ENCODE measurements around the gene DNAJC7. TPM values are rescaled to one million over a fixed set of nuclear protein-coding genes. Genes with fewer than 3 reads are reported as not detected.

Gene DNAJC7
- total and polyA plus RNA-seq, 2 donors from 2014 or later, result 88.1 to 141 TPM

DNA sequence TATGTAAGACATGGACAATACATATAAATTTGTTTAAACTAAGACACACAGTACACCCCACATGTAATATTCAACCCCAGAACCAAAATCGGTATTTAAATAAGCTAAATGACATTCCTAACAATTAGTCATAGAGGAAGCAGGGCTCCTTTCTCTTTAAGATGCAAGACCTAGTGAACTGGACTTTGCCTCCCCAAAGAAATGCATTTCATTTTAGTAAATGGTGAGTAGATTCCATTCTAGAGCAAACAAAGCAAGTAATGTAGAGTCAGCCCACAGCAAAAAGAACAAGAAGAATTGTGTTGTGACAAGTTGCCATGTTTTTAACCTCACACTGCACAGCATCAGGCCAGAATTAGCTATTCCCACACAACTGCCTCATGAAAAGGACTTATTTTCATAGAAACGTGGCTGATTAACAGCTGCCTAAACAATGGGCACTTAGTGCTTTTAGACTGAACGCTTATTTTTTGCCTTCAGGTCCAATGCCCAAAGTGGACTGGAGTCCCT, 14.4 kb downstream of the DNAJC7 start:
- intact Hi-C loops (cut with DNase I), result no loop called here
- Histone ChIP-seq H3K4me3 (ENCODE audit: low read length in 3 of 3) (peak overlapping the region in 2 of 3 donors; percentile 11 to 37), H3K4me1 (ENCODE audit: control insufficient read depth in 2 of 3, insufficient read depth in 2 of 3, low read depth in 1 of 3, low read length in 3 of 3) (peaks cover 0 to 25% (median 5%) of the 10 kb centered on the region in 3 donors), H3K36me3 (ENCODE audit: control insufficient read depth in 2 of 3, insufficient read depth in 3 of 3, low read length in 3 of 3) (peaks cover 13 to 26% (median 14%) of the 10 kb centered on the region in 3 donors), H3K27ac (ENCODE audit: low read depth in 2 of 2, low read length in 2 of 2) (peak overlapping the region in 1 of 2 donors; percentile 60), H3K27me3 (ENCODE audit: control insufficient read depth, insufficient read depth, low read length) (no peaks in the 10 kb centered on the region), H3K9ac (ENCODE audit: low read length in 3 of 3) (no peak overlapping the region), H3K9me3 (ENCODE audit: control insufficient read depth in 2 of 3, insufficient read depth in 1 of 3, low read length in 3 of 3) (no peaks in the 10 kb centered on the region)
- FAIRE-seq (no peak), DNase-seq (no peak)
- TF ChIP-seq, protein P1, sequence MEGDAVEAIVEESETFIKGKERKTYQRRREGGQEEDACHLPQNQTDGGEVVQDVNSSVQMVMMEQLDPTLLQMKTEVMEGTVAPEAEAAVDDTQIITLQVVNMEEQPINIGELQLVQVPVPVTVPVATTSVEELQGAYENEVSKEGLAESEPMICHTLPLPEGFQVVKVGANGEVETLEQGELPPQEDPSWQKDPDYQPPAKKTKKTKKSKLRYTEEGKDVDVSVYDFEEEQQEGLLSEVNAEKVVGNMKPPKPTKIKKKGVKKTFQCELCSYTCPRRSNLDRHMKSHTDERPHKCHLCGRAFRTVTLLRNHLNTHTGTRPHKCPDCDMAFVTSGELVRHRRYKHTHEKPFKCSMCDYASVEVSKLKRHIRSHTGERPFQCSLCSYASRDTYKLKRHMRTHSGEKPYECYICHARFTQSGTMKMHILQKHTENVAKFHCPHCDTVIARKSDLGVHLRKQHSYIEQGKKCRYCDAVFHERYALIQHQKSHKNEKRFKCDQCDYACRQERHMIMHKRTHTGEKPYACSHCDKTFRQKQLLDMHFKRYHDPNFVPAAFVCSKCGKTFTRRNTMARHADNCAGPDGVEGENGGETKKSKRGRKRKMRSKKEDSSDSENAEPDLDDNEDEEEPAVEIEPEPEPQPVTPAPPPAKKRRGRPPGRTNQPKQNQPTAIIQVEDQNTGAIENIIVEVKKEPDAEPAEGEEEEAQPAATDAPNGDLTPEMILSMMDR (IDR thresholded peaks at IDR 0.05; ENCODE audit: borderline replicate concordance, extremely low read depth, insufficient read depth), result no peak

DNA sequence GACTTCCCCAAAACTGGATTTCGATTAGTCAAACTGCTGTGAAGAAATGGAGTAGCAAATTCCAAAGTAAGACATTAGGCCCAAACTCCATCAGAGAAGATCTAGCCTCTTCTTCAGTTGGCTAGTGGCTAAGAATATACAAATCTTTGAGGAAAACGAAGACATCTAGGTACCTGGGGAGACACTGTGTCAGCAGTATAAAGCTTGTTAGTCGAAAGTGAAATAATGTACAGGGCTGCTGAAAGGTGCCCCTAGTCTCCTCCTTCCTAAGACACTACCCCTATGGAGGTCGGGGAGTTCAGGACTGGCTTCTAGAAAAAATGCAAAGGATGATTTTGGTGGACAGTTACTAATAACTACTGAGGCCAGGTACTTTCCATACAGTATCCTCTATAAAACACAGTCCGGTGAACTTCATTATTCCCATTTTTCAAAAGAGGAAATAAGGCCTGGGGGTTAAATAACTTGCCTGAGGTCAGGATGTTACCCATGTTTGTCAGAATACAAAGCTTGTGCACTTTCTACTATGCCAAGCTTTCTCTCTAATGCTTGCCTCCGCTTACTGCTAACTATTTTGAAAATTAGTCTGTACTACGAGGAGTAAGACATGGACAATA, 15.0 kb downstream of the DNAJC7 start:
- peaks cover 0 to 25% (median 5%) of the 10 kb centered on the region in 3 donors for H3K4me1 ChIP-seq (ENCODE audit: control insufficient read depth in 2 of 3, insufficient read depth in 2 of 3, low read depth in 1 of 3, low read length in 3 of 3)
- peak overlapping the region in 1 of 2 donors; percentile 1 for H3K27ac ChIP-seq (ENCODE audit: low read depth in 2 of 2, low read length in 2 of 2)
- intact Hi-C loops (cut with DNase I), result no loop called here
- peak overlapping the region in 1 of 3 donors; percentile 11 for H3K4me3 ChIP-seq (ENCODE audit: low read length in 3 of 3)
- H3K9ac ChIP-seq (ENCODE audit: low read length in 3 of 3), result no peak overlapping the region
- FAIRE-seq (no peak), DNase-seq (no peak)
- TF ChIP-seq, protein P1 (IDR thresholded peaks at IDR 0.05; ENCODE audit: borderline replicate concordance, extremely low read depth, insufficient read depth), result no peak
- peaks cover 13 to 31% (median 17%) of the 10 kb centered on the region in 3 donors for H3K36me3 ChIP-seq (ENCODE audit: control insufficient read depth in 2 of 3, insufficient read depth in 3 of 3, low read length in 3 of 3)
- no peaks in the 10 kb centered on the region for H3K27me3 ChIP-seq (ENCODE audit: control insufficient read depth, insufficient read depth, low read length)
- H3K9me3 ChIP-seq (ENCODE audit: control insufficient read depth in 2 of 3, insufficient read depth in 1 of 3, low read length in 3 of 3), result no peaks in the 10 kb centered on the region

DNA sequence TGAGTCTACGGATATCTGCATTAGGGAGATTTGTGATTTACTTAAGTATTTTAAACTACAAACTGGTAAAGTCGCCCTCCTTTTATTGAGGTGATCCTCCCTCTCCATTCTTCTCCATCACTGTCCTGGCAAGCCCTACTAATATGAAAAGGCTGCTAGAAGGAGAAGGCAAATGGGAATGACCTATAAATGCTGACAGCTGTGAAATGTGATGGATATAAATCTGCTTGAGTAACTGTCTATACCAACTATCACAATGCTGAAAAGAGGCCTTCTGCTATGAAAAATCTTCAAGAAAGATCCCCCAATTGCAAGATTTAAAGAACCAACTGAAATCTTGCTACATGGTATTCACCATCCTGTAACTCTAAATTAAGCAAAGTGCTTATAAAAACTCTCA, 15.5 kb downstream of the DNAJC7 start:
- FAIRE-seq (no peak), DNase-seq (no peak)
- Histone ChIP-seq H3K27ac (ENCODE audit: low read depth in 2 of 2, low read length in 2 of 2) (no peak overlapping the region), H3K4me1 (ENCODE audit: control insufficient read depth in 2 of 3, insufficient read depth in 2 of 3, low read depth in 1 of 3, low read length in 3 of 3) (peaks cover 0 to 25% (median 5%) of the 10 kb centered on the region in 3 donors), H3K4me3 (ENCODE audit: low read length in 3 of 3) (no peak overlapping the region), H3K27me3 (ENCODE audit: control insufficient read depth, insufficient read depth, low read length) (no peaks in the 10 kb centered on the region), H3K36me3 (ENCODE audit: control insufficient read depth in 2 of 3, insufficient read depth in 3 of 3, low read length in 3 of 3) (peaks cover 13 to 37% (median 21%) of the 10 kb centered on the region in 3 donors), H3K9me3 (ENCODE audit: control insufficient read depth in 2 of 3, insufficient read depth in 1 of 3, low read length in 3 of 3) (no peaks in the 10 kb centered on the region), H3K9ac (ENCODE audit: low read length in 3 of 3) (no peak overlapping the region)
- TF ChIP-seq, protein P1 (IDR thresholded peaks at IDR 0.05; ENCODE audit: borderline replicate concordance, extremely low read depth, insufficient read depth), result no peak
- intact Hi-C loops (cut with DNase I), result no loop called here
